Measurements from ENCODE around the gene EIF6.

EIF6 gene

GRCh38 chr20:35311822-35312221, 27.2 kb upstream of the EIF6 start:
- DNase-seq: no peak

DNA sequence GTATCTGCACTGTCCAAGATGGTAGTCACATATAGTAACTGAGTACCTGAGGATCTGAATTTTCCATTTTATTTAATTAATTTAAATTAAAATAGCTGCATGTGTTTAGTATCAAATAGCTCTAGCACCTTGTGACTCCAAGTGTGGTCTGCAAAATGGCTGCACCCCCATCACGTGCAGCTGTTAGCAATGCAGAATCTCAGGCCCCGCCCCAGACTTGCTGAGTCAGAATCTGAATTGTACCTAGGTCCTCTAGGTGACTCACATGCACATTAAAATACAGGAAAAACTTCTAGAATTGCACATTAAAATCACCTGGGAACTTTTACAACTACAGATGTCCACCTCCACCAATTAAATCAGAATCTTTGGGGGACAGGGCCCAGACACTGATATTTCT, 26.8 kb upstream of the EIF6 start:
- no peak for DNase-seq

DNA sequence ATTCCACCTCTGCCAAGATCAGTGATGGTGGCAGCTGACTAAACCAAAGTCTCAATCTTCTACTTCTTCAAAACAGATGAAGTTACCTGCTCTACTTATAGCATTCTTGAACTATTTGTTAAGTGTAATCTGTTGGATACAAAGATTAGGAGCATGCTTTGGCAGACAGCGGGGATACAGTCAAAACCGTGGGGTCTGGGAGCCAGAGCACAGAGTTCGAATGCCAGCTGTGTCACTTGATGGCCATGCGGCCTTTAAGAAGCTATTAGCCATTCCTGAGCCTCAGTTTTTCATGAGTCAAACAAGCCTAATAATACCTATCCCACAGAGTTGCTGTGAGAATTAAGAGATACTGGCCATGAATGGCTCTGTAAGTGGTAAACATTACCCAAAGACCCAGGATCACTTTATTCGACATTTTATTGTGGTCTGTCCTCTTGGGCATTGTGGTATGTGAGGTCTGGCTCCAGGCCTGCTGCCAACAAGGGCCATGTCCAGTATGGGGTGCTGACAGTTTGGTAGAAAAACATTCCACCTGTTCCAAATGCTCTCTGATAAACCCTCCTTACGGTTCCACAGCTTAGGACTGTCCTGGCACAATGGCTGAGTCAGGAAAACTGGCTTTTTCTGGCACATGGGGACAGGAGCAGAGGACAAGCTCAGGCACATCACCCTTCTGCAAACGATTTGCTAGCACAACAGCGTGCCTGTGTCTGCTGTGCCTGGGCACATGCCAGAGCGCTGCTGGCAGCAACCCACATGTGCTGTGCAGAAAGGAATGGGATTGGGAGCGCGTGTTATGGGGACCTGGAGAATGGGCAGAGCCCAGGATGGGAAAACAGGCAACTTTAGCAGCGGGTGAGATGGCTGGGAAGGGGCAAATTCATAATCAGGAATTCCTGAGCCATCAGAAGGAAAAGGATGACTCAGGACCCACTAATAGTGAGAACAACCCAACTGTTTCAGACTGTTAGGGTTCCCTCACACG, 23.4 kb upstream of the EIF6 start:
- peak; percentile 95 for DNase-seq

DNA sequence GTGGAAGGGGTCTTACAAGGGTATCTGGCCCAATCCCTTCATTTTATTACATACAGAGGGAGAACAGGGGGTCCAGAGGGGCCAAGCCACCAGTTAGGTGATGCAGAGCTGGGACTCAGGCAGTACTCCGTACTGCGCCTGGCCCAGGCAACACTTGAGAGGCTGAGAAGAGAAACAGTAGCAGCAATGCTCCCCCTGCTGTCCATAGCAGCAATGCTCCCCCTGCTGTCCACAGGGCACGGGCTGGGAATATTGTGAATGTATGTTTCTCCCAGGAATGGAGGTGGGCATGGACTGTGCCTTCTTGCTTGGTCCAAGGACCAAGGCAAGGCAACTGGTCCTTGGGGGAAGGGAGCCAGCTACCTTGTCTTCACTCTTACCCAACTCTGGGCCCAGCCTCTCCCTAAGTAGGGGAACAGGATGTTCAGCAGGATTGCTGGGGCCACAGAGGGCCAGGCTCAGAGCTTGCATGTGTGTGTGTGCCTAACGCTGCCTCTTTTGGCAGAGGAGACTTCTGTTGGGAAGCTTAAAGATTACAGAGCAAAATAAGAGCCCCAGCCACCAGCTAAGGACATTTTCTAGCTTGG, 22.5 kb upstream of the EIF6 start:
- DNase-seq: peak; percentile 56

DNA sequence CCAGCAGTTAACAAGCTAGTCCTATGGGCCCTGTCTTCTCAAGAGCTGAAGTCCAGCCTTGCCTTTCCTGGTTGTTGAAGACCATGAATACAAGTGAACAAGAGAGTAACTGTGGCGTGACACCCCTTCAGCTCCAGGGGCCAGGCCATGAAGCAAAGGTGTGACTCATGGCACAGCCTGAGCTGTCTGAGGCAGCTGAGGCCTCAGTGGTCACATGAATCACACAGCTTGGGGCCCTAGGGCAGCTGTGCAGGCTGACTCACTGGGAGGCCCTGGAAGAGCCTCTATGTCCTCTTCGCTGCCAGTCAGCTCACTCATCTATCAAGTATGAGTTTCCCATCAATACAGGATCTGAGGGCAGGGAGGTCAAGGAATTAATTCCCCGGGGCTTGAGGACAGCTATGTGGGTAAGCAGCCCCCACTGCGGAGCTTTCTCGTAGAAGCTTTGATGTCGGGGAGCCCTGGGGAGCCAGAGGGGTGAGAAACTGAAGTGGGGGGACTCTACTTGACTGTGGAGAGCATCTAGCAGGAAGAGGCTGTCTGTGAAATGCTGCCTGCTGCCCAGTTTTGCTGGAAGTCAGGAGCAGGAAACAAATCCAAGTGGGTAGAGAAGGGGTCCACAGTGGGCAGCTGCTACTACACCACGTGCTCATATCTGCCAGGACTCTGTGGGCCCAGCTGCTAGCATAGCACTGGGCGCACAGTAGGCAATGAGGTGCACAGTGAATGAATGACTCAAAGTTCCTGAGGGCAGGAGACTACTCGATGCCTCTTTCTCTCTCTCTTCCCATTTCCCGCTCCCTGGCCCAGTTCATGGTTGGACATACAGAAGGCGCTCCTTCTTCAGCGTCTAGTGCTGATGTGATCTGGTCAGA, 21.3 kb upstream of the EIF6 start:
- DNase-seq: no peak

DNA sequence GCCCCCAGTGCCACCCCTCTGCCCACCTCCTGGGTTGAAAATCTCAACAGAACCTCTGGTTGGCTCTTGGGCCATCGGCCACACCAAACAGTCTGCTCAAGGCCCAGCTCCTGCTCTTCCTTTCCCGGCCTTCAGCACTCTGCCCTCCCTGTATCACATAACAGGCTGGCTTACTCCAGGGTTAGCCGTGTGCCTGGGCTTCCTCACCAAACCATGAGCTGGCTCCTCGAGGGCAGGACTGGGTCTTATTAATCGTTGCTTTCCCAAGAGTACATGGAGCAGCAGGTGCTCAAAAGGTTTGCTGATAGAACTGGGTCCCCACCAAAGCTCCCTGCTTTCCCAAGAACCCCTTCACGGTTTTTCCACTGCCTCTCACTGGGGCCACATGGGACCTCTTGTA, 20.4 kb upstream of the EIF6 start:
- no peak for DNase-seq

DNA sequence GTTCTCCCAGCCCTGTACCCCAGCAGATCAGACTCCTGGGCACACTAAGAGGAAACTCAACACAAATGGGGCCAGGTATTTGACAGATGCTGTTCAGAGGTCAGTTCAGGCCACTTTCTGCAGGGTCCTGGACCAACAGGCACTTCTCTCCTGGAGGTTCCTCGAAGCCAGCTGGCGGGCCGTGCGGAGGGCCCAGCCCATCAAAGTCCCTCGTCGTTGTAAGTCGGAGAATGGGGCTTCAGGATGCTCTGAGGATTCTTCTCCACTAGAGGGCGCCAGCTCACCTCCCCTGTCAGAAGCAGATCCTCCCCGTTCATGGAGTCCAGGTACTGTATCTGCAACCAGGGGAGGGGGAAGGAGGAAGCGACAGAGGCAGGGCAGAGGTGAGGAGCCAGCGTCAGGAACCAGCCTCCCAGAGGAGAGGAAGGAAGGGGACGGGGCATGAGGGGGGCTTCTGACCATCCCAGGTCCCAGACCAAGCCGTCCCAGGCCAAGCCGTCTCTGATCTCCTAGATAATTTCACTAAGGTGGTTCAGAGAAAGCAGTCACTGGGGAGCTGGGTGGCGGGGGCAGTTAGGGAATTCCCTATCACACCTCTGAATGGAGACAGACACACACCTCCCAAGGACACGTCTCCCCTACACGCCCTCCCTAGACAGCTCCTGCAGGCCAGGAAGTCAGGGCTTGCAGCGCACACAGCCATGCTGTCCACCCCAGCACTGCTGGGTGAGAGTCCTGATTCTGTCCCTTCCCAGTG, 19.3 kb upstream of the EIF6 start:
- DNase-seq: peak; percentile 84

GRCh38 chr20:35303382-35303734, 18.8 kb upstream of the EIF6 start:
- DNase-seq: no peak

DNA sequence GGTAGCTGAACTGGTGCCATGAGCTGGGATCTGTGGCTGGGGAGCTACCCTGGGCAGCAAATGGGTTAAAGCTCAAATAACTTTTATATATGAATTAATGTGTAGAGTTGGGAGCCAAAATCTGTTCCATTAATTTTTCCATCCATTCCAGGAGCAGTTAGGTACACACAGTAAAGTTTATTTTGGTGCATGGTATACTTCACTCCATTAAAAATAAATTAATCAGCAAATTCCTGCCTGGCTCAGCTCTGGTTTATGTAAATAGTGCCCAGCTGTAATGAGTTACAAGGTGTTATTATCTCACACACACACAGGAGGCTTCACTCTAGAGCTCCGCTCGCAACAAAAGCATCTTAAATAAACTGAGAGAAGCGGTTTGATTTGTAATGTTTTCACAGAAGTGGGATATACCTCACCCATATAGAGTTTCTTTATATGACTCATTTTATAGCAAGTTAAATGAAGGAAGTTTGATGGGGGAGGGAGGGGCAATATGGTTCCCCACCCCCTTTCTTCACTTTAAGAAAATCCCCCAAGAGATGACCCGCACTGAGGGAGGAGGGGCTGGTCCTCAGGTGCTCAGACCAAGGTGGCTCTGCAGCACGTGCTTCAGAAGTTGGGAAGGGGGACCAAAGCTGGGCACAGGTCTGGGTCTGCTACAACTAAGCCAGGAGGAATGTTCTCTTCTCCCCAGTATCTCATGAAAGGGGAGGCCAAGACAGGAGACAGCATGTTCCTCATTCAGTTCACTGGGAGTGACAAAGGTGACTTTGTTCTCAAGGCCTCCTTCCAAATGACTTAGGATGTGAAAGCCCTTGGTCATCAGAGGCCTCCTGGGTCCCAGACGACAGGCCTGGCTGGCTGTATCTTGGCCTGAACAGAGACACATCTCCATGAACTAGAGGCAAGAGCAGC, 18.1 kb upstream of the EIF6 start:
- no peak for DNase-seq

DNA sequence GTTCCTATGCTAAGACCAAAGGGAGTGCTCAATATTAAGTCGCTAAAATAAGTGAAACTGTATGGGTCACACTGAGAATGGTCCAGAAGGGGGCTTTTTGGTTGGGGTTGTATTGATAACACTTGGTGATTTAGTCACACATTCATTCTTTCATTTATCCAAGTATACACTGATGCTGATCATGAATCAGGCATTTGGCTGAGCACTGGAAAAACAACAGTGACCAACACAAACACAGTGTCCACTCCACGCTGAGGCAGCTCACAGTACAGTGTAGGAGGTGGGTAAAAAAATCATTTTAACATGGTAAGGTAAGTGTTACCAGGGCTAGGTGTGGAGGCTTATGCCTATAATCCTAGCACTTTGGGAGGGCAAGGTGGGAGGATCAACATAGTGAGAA, 16.9 kb upstream of the EIF6 start:
- DNase-seq: no peak

DNA sequence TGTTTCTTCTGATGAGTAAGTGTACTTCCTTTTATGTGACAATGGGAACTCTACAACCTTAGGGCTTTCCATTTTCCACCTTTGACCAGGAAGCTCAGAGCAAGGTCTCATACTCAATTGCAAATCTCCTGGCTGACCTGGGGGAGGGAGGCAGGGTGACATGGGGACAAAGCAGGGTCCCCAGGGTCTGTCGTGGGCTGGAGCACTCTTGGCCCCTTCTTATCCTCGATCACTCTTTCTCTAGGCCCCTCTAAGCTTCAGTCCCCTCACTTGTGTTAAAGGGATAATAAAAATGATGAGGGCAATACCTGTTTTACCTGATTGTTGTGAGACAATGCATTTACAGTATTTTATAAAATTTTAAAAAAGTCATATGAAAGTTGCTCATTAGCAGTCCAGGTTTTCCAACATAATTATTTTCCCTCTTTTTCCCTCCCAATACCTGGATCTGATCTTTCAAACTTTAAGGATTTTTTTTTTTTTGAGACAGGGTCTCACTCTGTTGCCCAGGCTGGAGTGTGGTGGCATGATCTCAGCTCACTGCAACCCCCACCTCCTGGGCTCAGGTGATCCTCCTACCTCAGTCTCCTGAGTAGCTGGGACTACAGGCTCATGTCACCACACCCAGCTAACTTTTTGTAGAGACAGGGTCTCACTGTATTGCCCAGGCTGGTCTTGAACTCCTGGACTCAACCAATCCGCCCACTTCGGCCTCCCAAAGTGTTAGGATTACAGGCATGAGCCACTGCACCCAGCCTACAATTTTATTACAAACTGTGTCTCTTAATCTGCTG, 16.1 kb upstream of the EIF6 start:
- no peak for DNase-seq

- DNase-seq: no peak
These were observed 15.2 kb upstream of the EIF6 start for GRCh38 chr20:35299780-35300179.

- no peak for DNase-seq
These were observed 13.7 kb upstream of the EIF6 start for GRCh38 chr20:35298264-35298663.

DNA sequence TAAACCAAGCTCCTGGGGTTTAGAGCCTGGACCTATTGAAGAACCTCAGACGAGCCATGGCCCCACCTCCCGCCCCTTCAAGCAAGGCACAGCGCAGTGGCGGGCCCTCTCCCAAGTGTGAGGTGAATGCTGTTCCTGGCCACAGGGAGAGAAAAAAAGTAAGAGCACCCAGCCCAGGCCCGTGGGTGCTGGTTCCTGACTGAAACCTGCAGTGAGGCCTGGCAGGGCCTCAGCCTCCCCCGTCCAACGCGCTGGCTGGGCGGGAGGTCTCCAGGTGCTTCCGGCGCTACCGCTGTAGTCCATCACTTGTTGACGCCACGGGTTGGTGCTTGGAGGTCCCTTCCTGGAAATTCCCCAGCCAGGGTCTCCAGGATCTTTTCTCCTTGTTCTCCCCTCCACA, 13.2 kb upstream of the EIF6 start:
- no peak for DNase-seq

- DNase-seq: no peak
These were observed 12.6 kb upstream of the EIF6 start for GRCh38 chr20:35297155-35297554.

DNA sequence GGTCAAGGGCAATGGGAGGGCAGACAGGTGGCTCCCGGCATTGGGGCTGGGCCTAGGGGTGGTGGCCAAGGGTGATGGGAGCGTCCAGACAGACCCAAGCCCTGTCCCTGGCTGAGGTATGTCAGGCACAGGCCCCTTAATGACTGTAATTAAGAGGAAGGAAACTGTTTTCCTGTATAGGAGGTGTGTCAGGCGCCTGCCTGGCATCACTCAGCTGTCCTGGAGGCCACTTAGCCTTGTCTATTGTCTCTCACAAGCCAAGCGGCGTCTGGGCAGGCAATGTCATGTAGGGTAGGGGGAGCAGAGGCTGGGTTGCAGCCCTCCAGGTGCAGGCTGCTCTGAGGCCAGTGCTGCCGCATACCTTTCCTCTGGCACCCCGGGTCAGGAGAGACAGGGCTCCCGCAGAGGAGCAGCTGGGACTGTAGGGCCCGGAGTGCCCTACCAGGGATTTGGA, 11.6 kb upstream of the EIF6 start:
- DNase-seq: no peak

- no peak for DNase-seq
These were observed 11.1 kb upstream of the EIF6 start for GRCh38 chr20:35295674-35296073.

GRCh38 chr20:35295058-35295457, 10.5 kb upstream of the EIF6 start:
- no peak for DNase-seq

GRCh38 chr20:35294293-35294685, 9.7 kb upstream of the EIF6 start:
- no peak for DNase-seq

All from NCI-H1694 (cell line).